Astrocyte (in vitro differentiated cells and primary cell): ENCODE measurements around the gene PDS5B. TPM values are rescaled to one million over a fixed set of nuclear protein-coding genes. Genes with fewer than 3 reads are reported as not detected.

Experiments used
- DNase-seq: peaks from one replicate; pipeline ENCODE4 v3.0.0-alpha.2; 2010; ENCODE audit warnings: low read depth
- FAIRE-seq: peaks from 2 replicates; lab custom pipeline; 2011; peaks lifted over from hg19 to GRCh38; lab: Jason Lieb, UNC
- H2AFZ ChIP-seq: 2 replicates; pipeline ENCODE4 v1.6.0; 2012; ENCODE audit warnings: low read depth, low read length, inconsistent platforms
- H3K27ac ChIP-seq: 2 replicates; pipeline ENCODE4 v1.5.1; 2011; ENCODE audit warnings: low read depth, low read length, inconsistent platforms
- H3K27me3 ChIP-seq: 2 replicates; pipeline ENCODE4 v1.6.0; 2011; ENCODE audit warnings: low read length, inconsistent platforms; ENCODE audit not compliant: insufficient read depth
- H3K36me3 ChIP-seq: 2 replicates; pipeline ENCODE4 v1.5.1; 2011; ENCODE audit warnings: low read length, inconsistent platforms; ENCODE audit not compliant: insufficient read depth
- H3K4me1 ChIP-seq: 2 replicates; pipeline ENCODE4 v1.5.1; 2011; ENCODE audit warnings: low read length, inconsistent platforms; ENCODE audit not compliant: insufficient read depth
- H3K4me2 ChIP-seq: 2 replicates; pipeline ENCODE4 v1.6.0; 2012; ENCODE audit warnings: low read length, inconsistent platforms
- H3K4me3 ChIP-seq: 2 replicates; pipeline ENCODE4 v1.5.1; 2011; ENCODE audit warnings: low read depth, mild to moderate bottlenecking, low read length, inconsistent platforms; ENCODE audit not compliant: insufficient read depth
- H3K79me2 ChIP-seq: 2 replicates; pipeline ENCODE4 v1.6.0; 2012; ENCODE audit warnings: mild to moderate bottlenecking, low read length, inconsistent platforms; ENCODE audit not compliant: insufficient read depth
- H3K9ac ChIP-seq: 2 replicates; pipeline ENCODE4 v1.6.0; 2012; ENCODE audit warnings: mild to moderate bottlenecking, low read length, inconsistent platforms
- H3K9me3 ChIP-seq: 2 replicates; pipeline ENCODE4 v1.5.1; 2012; ENCODE audit warnings: low read depth, mild to moderate bottlenecking, low read length, inconsistent platforms; ENCODE audit not compliant: insufficient read depth
- H4K20me1 ChIP-seq: 2 replicates; pipeline ENCODE4 v1.6.0; 2012; ENCODE audit warnings: low read length, inconsistent platforms; ENCODE audit not compliant: insufficient read depth
- H3K27ac Mint-ChIP-seq: one replicate; pipeline ENCODE4 v1.8.0; 2021; ENCODE audit warnings: mild to moderate bottlenecking, mixed read lengths; ENCODE audit not compliant: unreplicated experiment
- H3K27me3 Mint-ChIP-seq: one replicate; pipeline ENCODE4 v1.8.0; 2021; ENCODE audit warnings: low read depth, mixed read lengths; ENCODE audit not compliant: unreplicated experiment
- H3K36me3 Mint-ChIP-seq: one replicate; pipeline ENCODE4 v1.8.0; 2021; ENCODE audit warnings: low read depth, mixed read lengths; ENCODE audit not compliant: unreplicated experiment
- H3K4me1 Mint-ChIP-seq: one replicate; pipeline ENCODE4 v1.8.0; 2021; ENCODE audit warnings: low read depth, mixed read lengths; ENCODE audit not compliant: unreplicated experiment
- H3K4me3 Mint-ChIP-seq: one replicate; pipeline ENCODE4 v1.8.0; 2021; ENCODE audit warnings: mild to moderate bottlenecking, moderate library complexity, mixed read lengths; ENCODE audit not compliant: unreplicated experiment
- H3K9me3 Mint-ChIP-seq: one replicate; pipeline ENCODE4 v1.8.0; 2021; ENCODE audit warnings: mild to moderate bottlenecking, mixed read lengths; ENCODE audit not compliant: unreplicated experiment
- EZH2 ChIP-seq: IDR thresholded peaks from 2 replicates; pipeline ENCODE4 v1.6.1; 2012; ENCODE audit warnings: mild to moderate bottlenecking, low read length, inconsistent platforms; ENCODE audit not compliant: insufficient read depth
- total RNA-seq: library from RNA; stranded (reverse); gene quantifications from 2 replicates; pipeline ENCODE4 v1.2.1, GENCODE V29; 2021
- TF ChIP-seq, protein P1 (sequence below): IDR thresholded peaks from 2 replicates; pipeline ENCODE4 v1.5.1; 2011; ENCODE audit warnings: low read depth, mild to moderate bottlenecking, inconsistent platforms, low read length, moderate library complexity; ENCODE audit not compliant: insufficient read depth

PDS5B gene
- total RNA-seq, 1 donor from 2014 or later, result 43.1 TPM

DNA sequence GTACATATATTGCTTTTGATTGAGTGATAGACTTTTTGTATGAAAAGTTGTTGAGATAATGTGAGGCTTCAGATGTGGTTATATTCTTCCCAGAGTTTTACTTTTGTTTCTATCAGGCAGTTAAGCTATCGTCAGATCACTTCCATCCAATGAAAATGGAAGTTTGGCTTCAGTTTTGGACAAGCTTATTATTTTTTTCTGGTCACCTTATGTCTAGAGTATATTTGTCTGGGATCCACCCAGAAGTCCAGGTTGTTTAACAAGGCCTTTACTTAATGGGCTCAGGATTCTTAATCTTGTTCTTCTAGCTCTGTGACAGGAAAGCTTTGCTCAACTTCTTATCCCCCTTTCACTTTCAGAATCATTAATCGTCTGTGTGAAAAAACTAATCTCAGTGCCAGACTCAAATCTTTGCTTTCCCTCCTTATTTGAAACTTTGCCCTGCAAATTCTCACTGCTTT lies 150.9 kb downstream of the PDS5B start:
- Mint-ChIP-seq H3K4me3 (no peak overlapping the region), H3K27me3 (no peaks in the 10 kb centered on the region), H3K4me1 (peaks cover 38% of the 10 kb centered on the region), H3K27ac (peak overlapping the region; percentile 86), H3K9me3 (no peaks in the 10 kb centered on the region), H3K36me3 (no peaks in the 10 kb centered on the region)
- Histone ChIP-seq H3K36me3 (peaks cover 4% of the 10 kb centered on the region), H3K4me3 (no peak overlapping the region), H3K27ac (peak overlapping the region; percentile 14), H4K20me1 (no peaks in the 10 kb centered on the region), H3K9ac (peak overlapping the region; percentile 40), H3K9me3 (no peaks in the 10 kb centered on the region), H3K79me2 (peaks cover 3% of the 10 kb centered on the region), H3K4me1 (no peaks in the 10 kb centered on the region), H2AFZ (no peak overlapping the region), H3K4me2 (peak overlapping the region; percentile 69), H3K27me3 (no peaks in the 10 kb centered on the region)
- DNase-seq, result peak; percentile 11
- peak; percentile 60 for FAIRE-seq
- no peak for TF ChIP-seq EZH2
- TF ChIP-seq, protein P1, sequence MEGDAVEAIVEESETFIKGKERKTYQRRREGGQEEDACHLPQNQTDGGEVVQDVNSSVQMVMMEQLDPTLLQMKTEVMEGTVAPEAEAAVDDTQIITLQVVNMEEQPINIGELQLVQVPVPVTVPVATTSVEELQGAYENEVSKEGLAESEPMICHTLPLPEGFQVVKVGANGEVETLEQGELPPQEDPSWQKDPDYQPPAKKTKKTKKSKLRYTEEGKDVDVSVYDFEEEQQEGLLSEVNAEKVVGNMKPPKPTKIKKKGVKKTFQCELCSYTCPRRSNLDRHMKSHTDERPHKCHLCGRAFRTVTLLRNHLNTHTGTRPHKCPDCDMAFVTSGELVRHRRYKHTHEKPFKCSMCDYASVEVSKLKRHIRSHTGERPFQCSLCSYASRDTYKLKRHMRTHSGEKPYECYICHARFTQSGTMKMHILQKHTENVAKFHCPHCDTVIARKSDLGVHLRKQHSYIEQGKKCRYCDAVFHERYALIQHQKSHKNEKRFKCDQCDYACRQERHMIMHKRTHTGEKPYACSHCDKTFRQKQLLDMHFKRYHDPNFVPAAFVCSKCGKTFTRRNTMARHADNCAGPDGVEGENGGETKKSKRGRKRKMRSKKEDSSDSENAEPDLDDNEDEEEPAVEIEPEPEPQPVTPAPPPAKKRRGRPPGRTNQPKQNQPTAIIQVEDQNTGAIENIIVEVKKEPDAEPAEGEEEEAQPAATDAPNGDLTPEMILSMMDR, result no peak

DNA sequence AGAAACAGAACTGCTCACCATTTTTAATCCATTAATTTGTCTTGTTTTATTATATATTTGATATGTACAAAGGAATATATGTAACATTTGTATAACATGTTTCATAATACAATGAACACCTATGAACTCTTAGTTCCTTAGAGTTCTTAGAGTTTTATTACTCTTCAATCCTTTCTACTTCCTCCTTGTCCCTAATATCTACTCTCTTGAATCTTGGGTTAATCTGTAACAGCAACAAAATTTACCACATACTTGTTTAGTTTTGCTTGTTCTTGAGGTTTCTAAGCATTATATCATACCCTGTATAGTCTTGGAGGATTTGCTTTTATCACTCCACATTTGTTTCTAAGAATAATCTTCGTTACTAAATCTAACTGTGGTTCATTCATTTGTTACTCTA lies 151.4 kb downstream of the PDS5B start:
- Histone ChIP-seq H3K4me3 (no peak overlapping the region), H3K9me3 (no peaks in the 10 kb centered on the region), H3K9ac (no peak overlapping the region), H3K79me2 (peaks cover 3% of the 10 kb centered on the region), H2AFZ (no peak overlapping the region), H3K4me1 (no peaks in the 10 kb centered on the region), H4K20me1 (no peaks in the 10 kb centered on the region), H3K4me2 (no peak overlapping the region), H3K36me3 (peaks cover 4% of the 10 kb centered on the region), H3K27ac (peak overlapping the region; percentile 14), H3K27me3 (no peaks in the 10 kb centered on the region)
- H3K4me1 Mint-ChIP-seq, result peaks cover 40% of the 10 kb centered on the region
- TF ChIP-seq, protein P1, result no peak
- TF ChIP-seq EZH2, result no peak
- peaks cover 1% of the 10 kb centered on the region for H3K36me3 Mint-ChIP-seq
- no peaks in the 10 kb centered on the region for H3K9me3 Mint-ChIP-seq
- peak overlapping the region; percentile 86 for H3K27ac Mint-ChIP-seq
- no peak overlapping the region for H3K4me3 Mint-ChIP-seq
- no peak for DNase-seq
- FAIRE-seq, result no peak
- H3K27me3 Mint-ChIP-seq, result no peaks in the 10 kb centered on the region

DNA sequence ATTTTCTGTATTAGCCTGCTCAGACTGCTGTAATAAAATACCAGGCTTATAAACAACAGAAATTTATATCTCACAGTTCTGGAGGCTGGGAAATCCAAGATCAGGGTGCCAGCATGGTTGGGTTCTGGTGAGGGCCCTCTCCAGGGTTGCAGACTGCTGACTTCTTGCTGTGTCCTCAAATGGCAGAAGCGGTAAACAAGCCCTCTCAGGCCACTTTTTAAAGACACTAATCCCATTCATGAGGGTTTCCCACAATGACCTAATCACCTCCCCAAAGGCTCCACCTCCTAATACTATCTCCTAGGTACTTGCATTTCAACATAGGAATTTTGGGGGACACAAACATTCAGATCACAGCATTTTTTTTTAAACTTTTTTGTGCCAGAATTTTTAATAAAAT lies 159.3 kb downstream of the PDS5B start:
- H3K27me3 Mint-ChIP-seq, result no peaks in the 10 kb centered on the region
- TF ChIP-seq, protein P1, result no peak
- no peak for TF ChIP-seq EZH2

More for the DNA sequence above, 159.3 kb downstream of the PDS5B start:
- H3K9ac ChIP-seq, result no peak overlapping the region
- H3K4me3 Mint-ChIP-seq, result peak overlapping the region; percentile 82
- no peaks in the 10 kb centered on the region for H3K9me3 Mint-ChIP-seq
- DNase-seq (no peak), FAIRE-seq (no peak)
- H2AFZ ChIP-seq, result no peak overlapping the region
- peaks cover 6% of the 10 kb centered on the region for H3K4me1 ChIP-seq
- no peaks in the 10 kb centered on the region for H3K27me3 ChIP-seq
- H3K4me3 ChIP-seq, result no peak overlapping the region
- H3K79me2 ChIP-seq, result no peaks in the 10 kb centered on the region
- H3K36me3 Mint-ChIP-seq, result peaks cover 5% of the 10 kb centered on the region
- peaks cover 38% of the 10 kb centered on the region for H3K4me1 Mint-ChIP-seq
- H3K4me2 ChIP-seq, result no peak overlapping the region
- no peaks in the 10 kb centered on the region for H4K20me1 ChIP-seq
- no peaks in the 10 kb centered on the region for H3K9me3 ChIP-seq
- peaks cover 5% of the 10 kb centered on the region for H3K36me3 ChIP-seq
- peak overlapping the region; percentile 95 for H3K27ac Mint-ChIP-seq
- H3K27ac ChIP-seq, result peak overlapping the region; percentile 75
